Activated CD4-positive, alpha-beta T cell treated with anti-CD3 and anti-CD28 coated beads, Interleukin-10, Interleukin-2, amounts not matched to agents 100 ng/mL and 50 ng/mL, durations not matched to agents 16 hours and 8 hours (primary cell): ENCODE results near the gene JAK3.

Experiments
- DNase-seq: peaks from one replicate; pipeline ENCODE4 v3.0.0-alpha.2; 2020

Gene JAK3

DNA sequence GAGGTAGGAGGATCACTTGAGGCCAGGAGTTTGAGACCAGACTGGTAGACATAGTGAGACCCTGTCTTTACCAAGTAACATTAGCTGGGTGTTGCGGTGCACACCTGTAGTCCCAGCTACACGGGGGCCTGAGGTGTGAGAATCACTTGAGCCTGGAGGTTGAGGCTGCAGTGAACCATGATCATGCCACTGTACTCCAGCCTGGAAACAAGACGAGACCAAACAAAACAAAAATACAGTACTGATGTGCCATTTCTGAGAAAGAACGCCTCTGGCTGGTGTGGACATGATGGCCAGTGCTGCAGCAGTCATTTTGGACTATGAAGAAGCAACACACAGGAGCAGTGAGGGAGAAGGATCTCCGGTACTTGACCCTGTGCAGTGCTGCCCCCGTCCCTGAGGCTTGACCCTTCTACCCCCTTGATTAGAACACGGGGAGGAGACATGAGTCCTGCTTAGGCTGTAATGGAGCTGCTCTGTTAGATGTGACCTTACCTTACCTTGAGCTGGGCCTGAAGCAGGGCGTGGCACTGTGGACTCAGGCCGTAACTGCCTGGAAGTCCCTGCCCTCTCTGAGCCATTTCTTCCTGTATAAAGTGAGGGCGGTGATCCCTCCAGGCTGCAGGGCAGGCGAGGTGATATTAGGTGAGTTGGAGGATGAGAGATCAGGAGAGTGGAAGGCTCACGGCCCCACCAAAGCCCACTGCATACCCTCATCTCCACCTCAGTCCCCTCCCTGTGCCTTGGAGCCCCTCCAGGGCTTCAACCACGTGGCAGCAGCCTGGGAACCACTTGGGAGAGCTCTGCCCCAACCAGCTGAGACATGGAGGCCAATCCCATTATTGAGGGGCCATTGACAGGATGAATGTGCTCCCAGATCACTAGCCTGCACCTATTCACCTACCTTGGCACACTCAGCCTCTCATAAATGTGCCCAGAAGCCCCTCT lies 17.9 kb upstream of the JAK3 start:
- DNase-seq: peak; percentile 51

DNA sequence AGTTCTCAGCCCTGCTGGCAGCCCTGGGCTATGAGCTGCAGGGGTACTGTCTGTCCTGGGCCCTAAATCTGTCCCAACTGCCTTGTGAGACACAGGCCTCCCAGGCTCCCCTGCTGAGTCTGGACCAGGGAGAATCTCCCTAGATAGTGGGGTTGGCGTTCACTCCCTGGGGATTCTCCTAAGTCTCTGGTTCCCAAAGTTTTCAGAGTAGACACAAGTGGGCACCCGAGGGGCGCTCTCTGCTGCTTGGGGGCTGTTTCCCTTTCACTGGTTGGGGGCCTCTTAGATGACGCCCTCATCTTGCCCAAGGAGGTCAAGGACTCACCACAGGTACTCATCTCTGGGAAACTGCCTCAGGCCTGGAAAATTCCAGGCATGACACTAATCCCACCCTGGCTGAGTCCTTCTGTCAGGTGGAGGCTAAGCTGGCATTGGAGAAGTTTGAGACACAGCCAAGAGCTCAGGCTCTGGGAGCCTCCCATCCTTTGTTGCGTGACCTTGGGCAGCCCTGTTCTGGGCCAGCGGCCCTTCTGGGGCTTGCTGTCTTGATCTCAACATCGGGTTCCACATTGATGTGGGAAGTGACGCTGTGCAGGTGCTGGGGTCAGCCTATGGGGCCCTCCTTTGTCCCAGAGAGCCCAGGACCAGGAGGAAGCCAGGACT lies 15.9 kb upstream of the JAK3 start:
- no peak for DNase-seq

DNA sequence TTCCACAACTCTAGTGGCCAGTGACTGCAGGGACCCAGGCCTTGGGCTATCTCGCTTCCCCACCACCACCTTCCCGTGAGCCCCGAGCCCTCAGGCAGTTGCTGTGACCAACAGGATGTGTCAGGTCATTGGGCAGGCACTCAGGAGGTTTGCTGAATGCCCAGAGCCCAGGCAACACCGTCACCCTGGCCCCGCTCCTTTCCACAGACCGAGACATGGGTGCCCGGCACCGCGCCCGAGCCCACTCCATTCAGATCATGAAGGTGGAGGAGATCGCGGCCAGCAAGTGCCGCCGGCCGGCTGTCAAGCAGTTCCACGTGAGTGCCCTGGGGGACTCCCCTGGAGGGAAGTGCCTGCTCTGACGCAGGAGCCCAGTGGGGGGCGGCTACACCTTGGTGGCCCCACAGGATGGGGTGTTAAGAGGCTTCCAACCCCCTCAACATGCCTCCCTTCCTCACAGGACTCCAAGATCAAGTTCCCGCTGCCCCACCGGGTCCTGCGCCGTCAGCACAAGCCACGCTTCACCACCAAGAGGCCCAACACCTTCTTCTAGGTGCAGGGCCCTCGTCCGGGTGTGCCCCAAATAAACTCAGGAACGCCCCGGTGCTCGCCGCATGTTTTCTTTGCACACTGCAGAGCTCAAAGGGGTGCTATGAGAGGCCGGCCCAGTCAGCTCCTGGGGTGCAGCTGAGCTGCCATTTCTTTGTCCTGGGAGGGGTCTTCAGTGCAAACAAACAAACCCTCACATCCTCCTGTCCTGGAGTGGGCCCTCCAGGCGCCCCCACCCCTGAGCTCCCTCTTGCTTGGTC lies 15.1 kb upstream of the JAK3 start:
- DNase-seq: no peak

DNA sequence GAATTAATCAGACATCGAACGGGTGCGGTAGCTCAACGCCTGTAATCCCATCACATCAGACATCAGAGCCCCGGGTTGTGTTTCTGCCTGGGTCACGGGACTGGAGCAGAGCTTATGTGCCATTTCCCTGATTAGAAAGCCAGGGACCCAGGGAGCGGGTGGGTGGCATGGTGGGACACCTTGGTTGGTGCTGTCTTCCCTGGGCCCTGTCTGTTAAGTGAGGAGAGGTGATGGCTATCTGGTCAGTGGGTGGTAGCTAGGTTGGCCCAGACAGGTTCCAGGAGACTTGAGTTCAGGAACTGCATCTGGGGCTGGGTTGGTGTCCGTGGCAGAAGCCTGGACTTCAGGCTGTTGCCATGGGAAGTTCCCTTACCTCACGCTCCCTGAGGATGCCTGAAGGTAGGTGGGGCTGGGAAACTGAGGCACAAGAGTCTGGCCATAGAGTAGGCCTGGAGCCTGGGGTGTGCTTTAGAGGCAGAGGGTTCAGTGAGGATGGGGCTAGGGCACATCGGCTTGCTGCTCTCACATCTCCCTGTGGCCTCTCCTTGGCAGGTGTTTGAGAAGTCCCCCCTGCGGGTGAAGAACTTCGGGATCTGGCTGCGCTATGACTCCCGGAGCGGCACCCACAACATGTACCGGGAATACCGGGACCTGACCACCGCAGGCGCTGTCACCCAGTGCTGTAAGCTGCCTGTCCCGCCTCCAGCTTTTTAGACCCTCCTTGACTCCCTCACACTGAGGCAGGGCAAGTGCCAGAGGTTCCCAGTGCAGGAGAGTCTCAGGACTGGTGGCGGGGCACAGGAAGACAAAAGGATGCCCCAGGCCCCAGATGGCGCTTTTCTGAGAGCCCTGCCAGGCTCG lies 14.0 kb upstream of the JAK3 start:
- no peak for DNase-seq

DNA sequence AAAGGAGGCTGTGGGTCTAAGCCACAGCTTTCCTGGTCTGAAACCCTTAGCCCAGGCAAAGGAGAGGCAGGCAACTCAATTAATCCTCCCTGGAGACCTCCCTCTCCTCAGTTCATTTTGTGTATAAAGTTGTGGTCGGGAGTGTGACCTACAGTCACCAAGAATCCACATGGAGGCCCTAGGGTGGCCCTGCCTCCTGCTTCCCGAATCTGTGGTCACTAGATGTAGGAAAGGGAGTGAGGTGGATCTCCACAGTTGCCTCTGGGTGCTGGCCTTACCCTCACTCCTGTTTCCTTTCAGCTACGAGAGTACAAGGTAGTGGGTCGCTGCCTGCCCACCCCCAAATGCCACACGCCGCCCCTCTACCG lies 13.2 kb upstream of the JAK3 start:
- no peak for DNase-seq

DNA sequence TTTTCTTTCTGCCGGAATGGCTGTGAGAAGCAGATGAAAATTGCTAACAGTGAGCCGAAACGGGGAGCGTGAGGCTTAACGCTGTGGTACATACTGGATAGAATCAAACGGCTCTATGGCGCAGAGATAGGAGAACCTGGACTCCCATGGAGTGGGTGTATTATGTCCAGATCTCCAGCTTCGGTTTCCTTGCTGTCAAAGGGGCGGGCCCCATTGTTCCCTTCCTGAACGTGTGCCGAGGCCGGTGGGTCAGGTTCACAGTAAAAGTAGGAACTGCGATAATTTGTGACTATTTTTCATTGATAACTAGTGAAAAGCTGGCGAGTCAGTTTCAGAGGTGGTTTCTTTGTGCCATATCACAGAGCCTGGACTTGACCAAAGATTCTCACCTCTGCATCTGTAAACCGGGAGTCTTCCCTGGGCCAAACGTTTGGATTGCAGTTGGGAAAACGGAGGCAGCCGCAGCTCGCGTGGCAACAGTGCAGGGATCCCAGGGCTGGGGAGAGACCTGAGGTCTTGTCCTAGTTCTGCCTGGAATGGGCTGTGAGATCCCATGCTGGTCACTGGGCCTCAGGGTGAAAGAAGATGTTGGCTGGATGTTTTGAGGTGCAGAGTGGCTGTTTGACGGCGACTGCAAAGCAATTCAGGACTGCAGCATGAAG lies 12.7 kb upstream of the JAK3 start:
- DNase-seq: peak; percentile 18

DNA sequence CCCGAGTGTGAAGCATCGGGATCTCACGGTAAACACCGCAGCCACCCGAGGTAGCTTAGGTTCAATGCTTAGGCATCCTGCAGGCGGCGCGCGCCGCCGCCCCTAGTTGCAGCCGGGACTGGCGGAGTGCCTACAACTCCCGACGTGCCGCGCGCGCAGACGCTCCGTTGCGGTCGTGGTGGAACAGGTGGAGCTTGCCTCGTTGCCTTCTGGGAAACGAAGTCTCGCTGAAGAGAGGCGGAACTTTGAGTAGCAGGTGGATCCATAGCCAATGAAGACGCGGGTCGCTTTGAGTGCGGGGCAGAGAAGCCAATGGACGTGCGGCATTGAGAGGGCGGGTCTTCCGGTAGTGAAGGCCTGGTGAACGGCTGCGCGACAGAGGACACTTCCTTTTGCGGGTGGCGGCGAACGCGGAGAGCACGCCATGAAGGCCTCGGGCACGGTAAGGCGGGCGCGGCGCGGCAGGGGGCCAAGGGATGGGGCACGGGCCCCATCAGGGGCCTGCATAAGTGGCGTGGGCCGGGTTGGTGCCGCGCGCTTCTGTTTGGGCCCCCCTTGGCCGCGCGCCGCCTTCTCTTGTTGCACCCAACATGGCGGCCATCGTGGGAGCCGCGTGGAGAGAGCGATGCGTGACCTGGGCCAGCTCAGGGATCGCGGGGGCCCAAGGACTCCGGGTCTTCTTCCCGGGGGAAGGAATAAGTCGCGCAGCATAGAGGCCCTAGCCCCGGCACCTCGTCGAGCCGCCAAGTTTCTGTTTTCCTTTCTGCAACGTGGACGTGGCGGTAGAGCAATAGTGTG lies 11.9 kb upstream of the JAK3 start, which contains the start of gene RPL18A:
TSS of gene RPL18A (plus strand) at position 378 of the 798 bp plus-strand sequence. CDS start at position 425, 47 bp downstream.
- peak; percentile 100 for DNase-seq

DNA sequence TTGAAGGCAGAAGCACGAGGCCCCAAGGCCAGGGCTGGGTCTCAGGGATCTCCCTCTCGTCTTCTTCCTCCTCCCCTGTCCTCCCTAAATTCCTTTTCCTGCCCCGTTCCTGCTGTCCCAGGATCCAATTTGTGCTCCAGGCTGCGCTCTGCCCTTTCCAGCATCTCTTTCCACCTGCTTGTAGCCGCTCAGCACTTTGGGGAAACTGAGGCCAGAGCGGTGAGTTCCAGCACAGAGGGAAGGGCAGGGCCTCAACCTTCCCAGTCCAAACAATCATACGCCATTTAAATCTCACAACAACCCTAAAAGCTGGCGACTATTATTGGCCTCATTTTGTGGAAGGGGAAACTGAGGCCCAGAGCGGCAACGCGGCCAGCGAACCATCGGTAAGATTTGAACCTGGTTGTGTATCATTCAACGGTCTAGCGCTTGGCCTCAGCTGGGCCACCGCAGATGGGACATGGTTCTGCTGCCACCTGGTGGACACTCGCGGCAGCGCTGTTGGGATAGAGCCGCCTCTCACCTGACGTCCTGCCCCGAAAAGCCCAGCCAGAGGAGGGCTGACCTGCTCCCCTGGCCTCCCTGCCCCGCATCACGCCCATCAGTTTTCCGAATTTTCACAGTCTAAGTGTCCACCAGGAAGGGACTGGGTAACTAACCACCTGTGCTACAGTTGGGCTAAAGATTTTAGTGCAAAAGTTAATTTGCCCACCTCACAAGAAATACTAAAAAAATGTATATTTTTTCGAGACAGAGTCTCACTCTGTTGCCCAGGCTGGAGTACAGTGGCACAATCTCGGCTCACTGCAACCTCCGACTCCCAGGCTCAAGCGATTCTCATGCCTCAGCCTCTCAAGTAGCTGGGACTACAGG lies 7.7 kb upstream of the JAK3 start:
- DNase-seq: peak; percentile 92

DNA sequence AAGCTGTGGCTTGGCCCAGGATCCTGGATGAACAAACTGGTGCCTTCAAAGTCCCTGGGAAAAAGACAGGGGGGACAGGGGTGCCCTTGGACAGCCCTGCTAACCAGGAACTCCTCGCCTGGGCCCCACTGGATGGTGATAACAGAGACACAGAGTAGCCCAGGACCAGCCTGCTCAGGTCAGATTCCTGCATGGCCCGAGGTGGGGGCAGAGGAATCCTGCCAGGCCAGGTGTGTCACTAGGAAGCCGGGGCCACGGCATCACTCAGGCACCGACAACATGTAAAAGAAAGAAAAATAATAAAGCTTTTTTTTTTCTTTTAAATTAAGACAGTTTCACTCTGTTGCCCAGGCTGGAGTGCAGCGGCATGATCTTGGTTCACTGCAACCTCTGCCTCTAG lies 6.3 kb upstream of the JAK3 start:
- no peak for DNase-seq

DNA sequence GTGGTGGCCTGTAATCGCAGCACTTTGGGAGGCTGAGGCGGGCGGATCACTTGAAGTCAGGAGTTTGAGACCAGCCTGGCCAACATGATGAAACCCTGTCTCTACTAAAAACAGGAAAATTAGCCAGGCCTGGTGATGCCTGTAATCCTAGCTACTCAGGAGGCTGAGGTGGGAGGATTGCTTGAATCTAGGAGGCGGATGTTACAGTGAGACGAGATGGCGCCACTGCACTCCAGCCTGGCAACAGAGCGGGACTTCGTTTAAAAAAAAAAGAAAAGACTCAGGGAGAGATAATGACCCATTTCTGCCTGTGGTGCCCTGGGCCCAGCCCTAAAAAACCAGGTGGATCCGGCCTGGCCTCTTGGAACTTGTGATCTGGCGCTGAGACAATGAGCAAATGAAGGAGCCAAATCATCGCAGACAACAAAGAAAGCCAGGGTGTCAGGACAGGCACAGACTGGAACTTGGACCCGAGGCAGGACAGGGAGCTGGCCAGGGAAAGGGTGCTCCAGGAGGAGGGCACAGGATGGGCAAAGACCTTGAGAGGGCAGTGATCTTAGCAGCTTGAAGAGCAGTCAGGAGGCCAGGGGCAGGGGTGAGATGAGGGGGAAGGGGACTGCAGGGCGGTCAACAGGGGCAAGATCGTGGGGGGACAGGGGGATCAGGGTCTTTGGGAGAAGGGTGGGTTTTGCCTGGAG lies 962 bp upstream of the JAK3 start:
- no peak for DNase-seq

DNA sequence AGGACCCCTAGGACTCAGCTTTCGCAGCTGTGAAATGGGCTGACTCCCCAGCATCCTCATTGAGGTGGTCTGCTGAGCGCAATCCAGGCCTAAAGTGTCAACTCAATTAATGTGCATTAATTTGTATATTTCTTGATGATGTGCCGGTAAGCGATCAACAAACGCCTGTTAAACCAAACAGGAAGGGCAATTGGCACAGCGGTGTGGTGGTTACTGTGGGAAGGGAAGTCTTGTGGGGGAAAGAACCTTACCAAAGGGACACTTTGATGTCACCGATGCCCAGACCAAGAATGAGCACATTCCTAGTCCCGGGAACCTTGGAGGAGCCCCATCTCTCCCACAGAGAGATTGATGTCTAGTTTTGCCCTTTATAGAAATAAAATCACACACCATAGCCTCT lies 1.6 kb downstream of the JAK3 start:
- peak; percentile 68 for DNase-seq

DNA sequence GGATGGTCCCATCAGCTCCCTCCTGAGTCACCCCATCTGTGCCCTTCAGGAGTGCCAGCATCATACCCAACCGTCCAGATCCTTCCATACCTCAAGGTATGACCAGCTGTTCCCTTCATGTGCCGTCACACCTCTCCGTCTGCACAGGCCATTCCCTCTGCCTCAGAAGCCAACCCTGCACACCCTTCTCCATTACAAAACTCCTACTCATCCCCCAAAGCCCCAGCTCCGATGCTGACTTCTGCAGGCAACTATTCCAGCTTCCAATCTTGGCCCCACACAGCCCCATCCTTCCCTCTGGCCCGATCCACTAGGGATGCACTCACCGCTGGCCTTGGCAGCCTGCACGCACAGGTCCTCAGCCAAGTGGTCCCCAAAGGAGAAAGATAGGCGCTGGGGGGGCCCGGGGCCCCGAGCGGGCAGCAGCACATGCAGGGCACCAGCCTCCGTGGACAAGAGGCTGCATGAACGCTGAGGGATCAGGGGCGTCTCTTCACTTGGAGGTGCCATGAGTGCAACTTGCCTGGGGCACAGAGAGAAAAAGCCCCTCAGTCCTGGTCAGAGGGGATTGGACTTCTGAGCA lies 3.8 kb downstream of the JAK3 start:
- DNase-seq: no peak

DNA sequence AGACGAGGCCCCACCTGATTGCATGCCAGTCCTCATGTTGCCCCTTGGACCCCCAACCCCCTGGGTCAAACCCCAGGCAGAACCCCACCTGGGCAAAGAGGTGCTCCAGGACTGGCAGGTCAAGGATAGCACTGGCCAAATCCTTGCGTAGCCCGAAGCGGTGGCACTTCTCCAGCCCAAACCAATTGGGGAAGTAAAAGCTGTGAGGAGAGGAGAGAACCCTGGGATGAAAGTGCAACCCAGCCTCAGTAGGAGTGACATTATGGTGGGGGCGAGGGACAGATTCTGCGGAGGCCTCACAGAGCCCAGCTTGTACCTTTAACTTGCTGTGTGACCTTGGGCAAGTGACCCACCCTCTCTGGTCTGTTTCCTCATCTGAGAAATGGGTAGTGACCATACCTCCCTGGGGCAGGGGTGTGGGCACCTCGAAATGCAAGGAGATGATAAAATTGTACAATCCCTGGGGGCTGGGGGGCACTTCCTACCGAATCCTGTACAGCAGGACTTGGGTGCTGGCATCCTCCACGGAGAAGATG lies 4.4 kb downstream of the JAK3 start:
- no peak for DNase-seq

DNA sequence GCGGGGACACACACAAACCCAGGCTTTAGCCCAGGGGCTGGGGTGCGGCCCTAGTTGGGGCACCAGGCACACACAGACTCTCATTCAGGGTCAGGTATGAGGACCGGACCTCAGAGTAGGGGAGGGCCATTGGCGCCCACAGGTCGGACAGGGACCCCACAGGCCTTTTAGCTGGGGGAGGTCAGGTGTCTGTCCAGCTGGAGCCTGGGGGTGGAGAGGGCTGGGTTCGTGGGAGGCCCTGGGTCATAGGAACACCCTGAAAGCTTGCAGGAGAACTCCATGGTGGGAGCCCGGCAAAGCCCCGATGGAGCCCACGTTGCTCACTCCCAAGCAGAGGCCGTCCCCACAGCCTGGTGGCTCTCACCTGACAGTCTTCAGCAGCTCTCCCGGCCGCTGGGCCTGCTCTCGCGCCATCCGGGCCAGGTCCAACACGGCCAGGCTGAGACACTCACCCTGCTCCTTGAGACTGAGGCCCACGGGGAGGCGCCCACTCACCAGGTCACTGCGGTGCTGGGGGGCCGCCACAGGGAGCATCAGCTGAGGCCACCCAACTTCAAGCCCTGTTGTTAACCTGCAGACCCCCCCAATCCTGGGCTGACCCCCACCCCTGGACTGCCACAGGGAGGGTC lies 5.0 kb downstream of the JAK3 start:
- no peak for DNase-seq

DNA sequence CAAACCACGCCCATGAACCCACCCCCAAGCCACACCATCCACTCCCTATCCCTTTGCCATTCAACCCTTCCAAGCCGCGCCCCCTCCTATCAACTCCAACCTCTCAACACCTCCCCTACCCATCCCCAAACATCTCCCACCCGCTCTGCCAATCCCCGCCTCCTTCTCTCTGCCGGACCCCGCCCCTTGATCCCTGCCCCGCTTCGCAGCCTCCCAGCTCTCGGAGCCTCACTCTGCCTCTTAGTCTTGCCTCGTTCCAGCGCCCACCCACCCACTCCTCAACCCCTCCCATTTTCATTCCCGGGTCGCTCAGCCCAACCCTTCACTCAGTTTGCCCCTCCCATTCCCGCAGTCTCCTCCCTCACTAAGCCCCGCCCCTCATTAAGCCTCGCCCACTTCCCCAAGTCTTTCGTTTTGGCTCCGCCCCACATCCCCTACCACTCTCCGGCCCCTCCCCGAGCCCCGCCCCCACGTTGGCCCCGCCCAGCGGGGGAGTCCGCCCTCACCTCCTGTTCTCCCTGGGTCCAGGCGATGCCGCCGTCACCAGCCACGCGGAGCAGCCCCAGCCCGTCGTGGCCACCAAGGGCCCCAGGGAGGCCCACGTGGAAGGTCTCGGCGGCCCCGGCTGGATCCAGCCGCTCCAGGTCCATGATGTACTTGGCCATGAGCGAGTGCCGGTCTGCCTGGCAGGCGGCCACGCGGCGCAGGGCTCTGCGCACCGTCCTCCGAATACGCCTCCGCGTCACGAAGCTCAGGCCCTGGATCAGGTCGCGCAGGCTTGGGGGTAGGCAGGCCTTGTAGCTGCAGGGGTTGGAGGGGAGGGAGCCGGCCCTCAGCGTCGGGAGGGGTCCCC lies 5.7 kb downstream of the JAK3 start:
- peak; percentile 77 for DNase-seq

DNA sequence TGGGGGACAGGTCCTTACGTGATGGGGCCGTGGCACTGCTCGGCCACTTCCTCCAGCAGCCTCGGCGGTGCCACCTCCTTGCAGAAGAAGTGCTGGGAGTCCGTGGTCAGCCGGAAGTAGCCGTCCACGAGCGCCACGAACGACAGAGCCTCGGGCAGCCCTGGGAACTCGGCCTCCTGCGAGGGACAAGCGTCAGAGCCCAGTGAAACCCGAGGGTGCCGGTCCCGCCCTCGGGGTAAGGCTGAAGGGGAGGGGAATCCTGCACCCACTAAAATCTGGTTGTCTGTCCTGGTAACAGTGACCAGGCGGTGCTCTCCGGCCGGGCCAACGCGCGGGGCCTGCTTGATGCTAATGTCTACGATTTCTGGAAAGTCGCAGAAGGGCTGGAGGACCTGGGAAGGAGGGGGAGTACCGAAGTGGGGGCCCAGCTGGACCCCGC lies 6.4 kb downstream of the JAK3 start:
- no peak for DNase-seq

DNA sequence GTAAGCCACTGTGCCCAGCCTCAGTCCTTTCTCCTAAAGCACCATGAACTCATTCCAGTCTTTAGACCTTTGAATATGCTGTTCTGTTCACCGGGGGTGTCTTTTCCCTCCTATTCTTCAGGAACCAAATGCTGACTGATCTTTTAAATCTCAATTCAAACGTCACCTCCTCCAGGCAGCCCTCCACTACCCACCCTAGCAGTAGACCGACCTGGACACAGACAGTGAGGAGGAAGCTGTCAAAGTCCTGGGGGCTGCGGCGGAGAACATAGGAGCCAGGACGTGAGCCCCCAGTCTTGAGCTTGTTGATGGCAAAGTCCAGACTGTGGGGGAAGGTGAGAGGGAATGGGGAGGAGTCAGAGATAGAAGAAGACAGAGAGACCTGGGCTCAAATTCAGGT lies 7.8 kb downstream of the JAK3 start:
- no peak for DNase-seq
